Thymus (tissue), 11 donors: ENCODE measurements around the gene IPPK. TPM values are rescaled to one million over a fixed set of nuclear protein-coding genes. Genes with fewer than 3 reads are reported as not detected.

Source experiments
- DNase-seq, 9 donors: peaks; one replicate each; pipeline ENCODE4 v3.0.0-alpha.2; 2013; ENCODE audit warnings: low spot score in 9 of 9, low read depth in 6 of 9, missing footprints in 1 of 9
- H3K27ac ChIP-seq, 2 donors: one replicate each; pipeline ENCODE4 v1.5.1; 2013; ENCODE audit warnings: control low read depth in 1 of 2, low read depth in 1 of 2, low read length in 1 of 2, mild to moderate bottlenecking in 1 of 2, moderate library complexity in 1 of 2
- H3K27me3 ChIP-seq, 2 donors: one replicate each; pipeline ENCODE4 v1.5.1; 2013; ENCODE audit warnings: low read length in 1 of 2; ENCODE audit not compliant: control insufficient read depth in 2 of 2, insufficient read depth in 1 of 2
- H3K36me3 ChIP-seq, 2 donors: one replicate each; pipeline ENCODE4 v1.5.1; 2013; ENCODE audit warnings: low read length in 1 of 2, mild to moderate bottlenecking in 1 of 2, moderate library complexity in 1 of 2; ENCODE audit not compliant: control insufficient read depth in 2 of 2, insufficient read depth in 2 of 2
- H3K4me1 ChIP-seq, 2 donors: one replicate each; pipeline ENCODE4 v1.5.1; 2013; ENCODE audit warnings: low read length in 2 of 2; ENCODE audit not compliant: control insufficient read depth in 2 of 2, insufficient read depth in 2 of 2
- H3K4me3 ChIP-seq, 2 donors: one replicate each; pipeline ENCODE4 v1.5.1; 2013; ENCODE audit warnings: low read length in 2 of 2, control low read depth in 1 of 2, mild to moderate bottlenecking in 1 of 2
- H3K9me3 ChIP-seq, 2 donors: one replicate each; pipeline ENCODE4 v1.5.1; 2013; ENCODE audit warnings: low read length in 1 of 2, mild to moderate bottlenecking in 1 of 2; ENCODE audit not compliant: control insufficient read depth in 2 of 2, insufficient read depth in 1 of 2
- WGBS: extraction: QIAGEN DNeasy Blood & Tissue Kit; methylation state at CpG from one replicate; pipeline ENCODE4 v1.1.7; 2013; 5-methylcytosine and 5-hydroxymethylcytosine counted together
- polyA plus RNA-seq: library from polyadenylated mRNA; stranded (reverse); fragments of 200-250 nt; gene quantifications from one replicate; pipeline ENCODE4 v1.2.3, GENCODE V29; 2013
- total RNA-seq: library from RNA; stranded (reverse); fragments of 120-200 nt; gene quantifications from one replicate; pipeline ENCODE4 v1.2.4, GENCODE V29; 2013
- donor health status: healthy.

Gene IPPK
- total and polyA plus RNA-seq, 2 donors, result 5.7 to 10.5 TPM

DNA sequence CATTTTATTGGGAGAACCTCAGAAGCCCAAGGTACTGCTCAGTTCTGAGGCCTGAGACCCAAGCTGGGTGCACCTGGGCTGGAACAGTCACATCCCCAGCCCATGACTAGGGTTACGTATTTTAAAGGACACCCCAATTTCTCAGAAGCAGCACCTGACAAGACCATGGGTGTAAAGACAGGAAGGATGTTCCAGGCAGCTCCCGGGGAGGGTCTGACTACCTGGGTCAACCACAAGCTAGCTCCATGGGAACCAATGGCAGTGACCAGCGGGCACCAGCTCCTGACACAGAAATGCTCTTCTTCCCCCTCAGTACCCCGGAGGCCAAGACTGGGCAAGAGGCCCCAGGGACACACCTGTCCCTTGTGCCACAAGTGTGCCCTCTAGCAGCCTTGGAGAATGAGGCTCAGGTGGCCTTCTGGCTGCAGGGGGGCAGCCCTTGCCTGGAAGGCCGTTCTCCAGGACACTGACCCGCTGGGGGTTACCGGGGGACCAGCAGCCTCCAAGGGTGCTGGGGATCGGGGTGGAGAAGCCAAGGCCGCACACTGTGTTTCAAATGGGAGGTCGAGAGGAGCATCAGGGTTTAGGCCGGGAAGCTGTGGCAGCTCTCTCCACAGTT, 52.6 kb downstream of the IPPK start:
- H3K4me3 ChIP-seq, result no peak overlapping the region
- H3K4me1 ChIP-seq, result peaks cover 0 to 11% of the 10 kb centered on the region in 2 donors
- H3K36me3 ChIP-seq, result peaks cover 52 to 70% of the 10 kb centered on the region in 2 donors
- H3K9me3 ChIP-seq, result no peaks in the 10 kb centered on the region
- DNase-seq, result no peak
- WGBS, result 97% methylated on average over 11 of the region's 11 CpGs
- no peaks in the 10 kb centered on the region for H3K27me3 ChIP-seq
- peak overlapping the region in 1 of 2 donors; percentile 41 for H3K27ac ChIP-seq

DNA sequence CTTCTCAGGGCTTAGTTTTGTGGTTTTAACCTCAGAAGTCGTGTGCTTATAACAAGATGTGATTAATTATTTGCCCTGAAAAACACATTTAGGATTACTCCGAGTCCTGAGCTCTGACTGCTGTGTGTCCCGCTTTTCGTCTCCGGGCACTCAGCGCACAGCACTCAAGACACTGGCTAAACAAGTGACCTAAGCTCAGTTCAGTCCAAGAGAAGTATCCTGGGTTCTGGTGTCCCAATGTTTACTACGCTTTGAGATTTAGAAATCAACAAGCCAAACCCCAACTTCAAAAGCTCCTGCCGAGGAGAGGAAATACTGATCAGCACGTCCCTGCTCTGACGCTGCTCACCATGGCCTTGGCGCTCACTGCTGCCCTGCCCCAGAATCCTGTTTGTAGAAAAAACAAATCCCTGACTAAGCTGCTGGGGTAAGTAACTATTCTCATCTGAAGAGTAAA, 53.2 kb downstream of the IPPK start:
- Histone ChIP-seq H3K9me3 (no peaks in the 10 kb centered on the region), H3K27me3 (no peaks in the 10 kb centered on the region), H3K36me3 (peaks cover 57 to 75% of the 10 kb centered on the region in 2 donors), H3K27ac (peak overlapping the region in 1 of 2 donors; percentile 67), H3K4me1 (peaks cover 0 to 13% of the 10 kb centered on the region in 2 donors), H3K4me3 (no peak overlapping the region)
- DNase-seq, result no peak
- 93% methylated on average over 11 of the region's 11 CpGs for WGBS

DNA sequence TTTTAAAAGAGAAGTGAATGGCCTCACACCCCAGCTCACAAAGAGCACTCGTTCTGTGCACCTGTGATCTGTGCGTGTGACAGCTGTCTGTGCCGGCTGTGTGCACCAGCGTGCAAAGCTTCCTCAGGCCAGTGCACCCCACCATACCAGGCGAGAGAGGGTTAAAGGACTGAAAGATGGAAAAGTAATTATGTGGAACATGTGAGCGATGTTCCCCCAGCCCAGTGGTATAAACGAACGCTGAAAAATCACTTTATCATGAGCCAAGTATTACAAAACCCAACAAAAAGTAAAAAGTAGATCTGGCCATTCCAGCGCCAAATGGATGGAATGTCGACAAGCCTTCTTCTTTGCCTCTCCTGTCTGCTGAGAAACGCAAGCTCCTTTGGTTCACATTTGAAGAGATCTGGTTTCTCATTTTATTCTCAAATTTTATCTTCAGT, 53.7 kb downstream of the IPPK start:
- Histone ChIP-seq H3K36me3 (peaks cover 62 to 79% of the 10 kb centered on the region in 2 donors), H3K4me3 (no peak overlapping the region), H3K9me3 (no peaks in the 10 kb centered on the region), H3K27me3 (no peaks in the 10 kb centered on the region), H3K27ac (peak overlapping the region in 1 of 2 donors; percentile 67), H3K4me1 (peaks cover 0 to 17% of the 10 kb centered on the region in 2 donors)
- 96% methylated on average over 11 of the region's 11 CpGs for WGBS
- no peak for DNase-seq

DNA sequence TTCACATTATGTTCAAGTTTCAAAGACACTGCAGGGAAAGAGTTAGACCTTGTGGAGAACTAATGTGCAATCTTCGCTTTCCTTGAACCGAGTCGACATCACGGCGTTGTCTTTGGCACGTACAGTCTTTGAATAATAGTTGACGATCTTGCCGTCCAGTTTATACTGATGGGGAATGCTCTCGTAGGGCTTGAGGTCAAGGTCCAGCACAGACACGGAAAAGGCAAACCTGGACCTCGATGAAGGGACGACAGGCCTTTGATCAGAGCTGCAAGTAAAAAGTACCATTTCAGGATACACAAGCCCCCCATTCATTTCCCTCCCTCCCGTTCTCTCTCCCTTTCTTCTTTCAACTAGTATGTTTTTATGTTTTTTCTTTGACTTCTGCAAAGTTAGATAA, 54.1 kb downstream of the IPPK start:
- Histone ChIP-seq H3K4me3 (no peak overlapping the region), H3K36me3 (peaks cover 62 to 78% of the 10 kb centered on the region in 2 donors), H3K9me3 (no peaks in the 10 kb centered on the region), H3K27me3 (no peaks in the 10 kb centered on the region), H3K4me1 (peaks cover 0 to 20% of the 10 kb centered on the region in 2 donors), H3K27ac (peak overlapping the region in 1 of 2 donors; percentile 15)
- WGBS, result 93% methylated on average over 13 of the region's 13 CpGs
- no peak for DNase-seq

- peaks cover 59 to 74% of the 10 kb centered on the region in 2 donors for H3K36me3 ChIP-seq
- no peak overlapping the region for H3K27ac ChIP-seq
- no peaks in the 10 kb centered on the region for H3K9me3 ChIP-seq
- DNase-seq, result no peak
- H3K4me3 ChIP-seq, result no peak overlapping the region
- H3K4me1 ChIP-seq, result peaks cover 0 to 20% of the 10 kb centered on the region in 2 donors
- WGBS, result 96% methylated on average over 17 of the region's 17 CpGs
- H3K27me3 ChIP-seq, result no peaks in the 10 kb centered on the region
These were observed 55.0 kb downstream of the IPPK start for GRCh38 chr9:92614763-92615461.

- Histone ChIP-seq H3K4me3 (no peak overlapping the region), H3K27me3 (no peaks in the 10 kb centered on the region), H3K27ac (no peak overlapping the region), H3K9me3 (no peaks in the 10 kb centered on the region), H3K36me3 (peaks cover 51 to 72% of the 10 kb centered on the region in 2 donors), H3K4me1 (peaks cover 0 to 25% of the 10 kb centered on the region in 2 donors)
- WGBS, result 97% methylated on average over 9 of the region's 9 CpGs
- DNase-seq, result no peak
These were observed 55.8 kb downstream of the IPPK start for GRCh38 chr9:92614123-92614510.

GRCh38 chr9:92613268-92614122, 56.4 kb downstream of the IPPK start:
- no peak for DNase-seq
- no peaks in the 10 kb centered on the region for H3K27me3 ChIP-seq
- no peak overlapping the region for H3K27ac ChIP-seq
- WGBS, result 98% methylated on average over 23 of the region's 23 CpGs
- peaks cover 51 to 69% of the 10 kb centered on the region in 2 donors for H3K36me3 ChIP-seq
- no peaks in the 10 kb centered on the region for H3K9me3 ChIP-seq
- peaks cover 0 to 25% of the 10 kb centered on the region in 2 donors for H3K4me1 ChIP-seq
- no peak overlapping the region for H3K4me3 ChIP-seq

GRCh38 chr9:92612816-92613215, 57.1 kb downstream of the IPPK start:
- Histone ChIP-seq H3K4me3 (no peak overlapping the region), H3K27me3 (no peaks in the 10 kb centered on the region), H3K9me3 (no peaks in the 10 kb centered on the region), H3K4me1 (peaks cover 0 to 27% of the 10 kb centered on the region in 2 donors), H3K27ac (no peak overlapping the region), H3K36me3 (peaks cover 45 to 63% of the 10 kb centered on the region in 2 donors)
- WGBS, result 99% methylated on average over 11 of the region's 11 CpGs
- DNase-seq, result no peak
